Measurements from ENCODE around the gene TNFRSF12A.

DNA sequence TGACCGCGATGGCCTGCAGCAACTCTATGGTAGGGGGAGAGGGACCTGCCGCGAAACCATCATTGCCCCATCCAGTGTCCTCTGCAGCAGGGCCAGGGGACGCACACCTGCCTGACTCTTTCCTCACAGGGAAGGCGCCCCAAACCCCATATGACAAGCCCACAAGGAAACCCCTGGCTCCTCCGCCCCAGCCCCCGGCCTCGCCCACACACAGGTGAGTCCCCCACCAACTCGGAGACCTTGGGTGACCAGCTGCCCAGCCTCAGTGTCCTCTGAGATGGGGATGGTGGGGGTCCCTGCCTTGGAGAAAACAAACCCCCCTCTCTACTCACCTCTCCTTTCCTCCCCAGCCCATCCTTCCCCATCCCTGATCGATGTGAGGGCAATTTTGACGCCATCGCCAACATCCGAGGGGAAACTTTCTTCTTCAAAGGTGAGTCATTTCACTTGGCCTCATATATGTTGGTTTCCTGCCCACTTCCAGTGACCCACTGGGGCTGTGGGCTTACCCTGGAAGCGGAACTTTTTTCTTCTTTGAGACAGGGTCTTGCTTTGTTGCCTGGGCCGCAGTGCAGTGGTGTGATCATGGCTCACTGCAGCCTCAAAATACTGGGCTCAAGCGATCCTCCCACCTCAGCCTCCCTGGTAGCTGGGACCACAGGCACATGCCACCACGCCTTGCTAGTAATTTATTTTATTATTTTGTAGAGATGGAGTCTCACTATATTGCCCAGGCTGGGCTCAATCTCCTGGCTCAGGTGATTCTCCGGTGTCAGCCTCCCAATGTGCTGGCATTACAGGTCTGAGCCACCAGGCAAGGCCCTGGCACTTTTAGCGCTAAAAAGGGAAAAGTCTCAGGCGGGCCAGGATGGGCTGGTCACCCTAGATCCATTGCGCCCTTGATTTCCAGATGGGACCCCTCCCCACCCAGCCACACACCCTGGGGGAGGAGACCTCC lies 37.3 kb downstream of the TNFRSF12A start:
- TF ChIP-seq CTCF (IDR thresholded peaks at IDR 0.05) (no peak), EZH2 (IDR thresholded peaks at IDR 0.05) (no peak)
